ENCODE results near the gene EMSY.

DNA sequence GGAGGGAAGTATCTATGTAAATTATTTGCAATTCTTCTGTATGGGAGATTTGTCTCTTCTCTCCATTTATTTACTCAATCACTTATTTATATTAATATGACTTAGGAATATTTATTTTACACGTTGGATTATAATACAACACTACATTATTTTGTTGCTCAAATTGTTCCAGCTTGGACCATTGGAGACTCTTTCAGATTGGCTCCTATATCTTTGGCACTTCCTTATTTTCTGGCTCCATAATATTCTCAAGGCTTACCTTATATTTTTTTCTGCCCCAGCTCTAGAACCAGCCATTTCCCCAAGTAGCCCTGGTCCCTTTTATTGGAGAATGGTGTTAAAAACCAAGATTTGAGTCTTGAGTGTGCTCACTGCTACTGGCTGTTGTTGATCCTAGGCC, 123.8 kb downstream of the EMSY start:
- TF ChIP-seq, protein P1, sequence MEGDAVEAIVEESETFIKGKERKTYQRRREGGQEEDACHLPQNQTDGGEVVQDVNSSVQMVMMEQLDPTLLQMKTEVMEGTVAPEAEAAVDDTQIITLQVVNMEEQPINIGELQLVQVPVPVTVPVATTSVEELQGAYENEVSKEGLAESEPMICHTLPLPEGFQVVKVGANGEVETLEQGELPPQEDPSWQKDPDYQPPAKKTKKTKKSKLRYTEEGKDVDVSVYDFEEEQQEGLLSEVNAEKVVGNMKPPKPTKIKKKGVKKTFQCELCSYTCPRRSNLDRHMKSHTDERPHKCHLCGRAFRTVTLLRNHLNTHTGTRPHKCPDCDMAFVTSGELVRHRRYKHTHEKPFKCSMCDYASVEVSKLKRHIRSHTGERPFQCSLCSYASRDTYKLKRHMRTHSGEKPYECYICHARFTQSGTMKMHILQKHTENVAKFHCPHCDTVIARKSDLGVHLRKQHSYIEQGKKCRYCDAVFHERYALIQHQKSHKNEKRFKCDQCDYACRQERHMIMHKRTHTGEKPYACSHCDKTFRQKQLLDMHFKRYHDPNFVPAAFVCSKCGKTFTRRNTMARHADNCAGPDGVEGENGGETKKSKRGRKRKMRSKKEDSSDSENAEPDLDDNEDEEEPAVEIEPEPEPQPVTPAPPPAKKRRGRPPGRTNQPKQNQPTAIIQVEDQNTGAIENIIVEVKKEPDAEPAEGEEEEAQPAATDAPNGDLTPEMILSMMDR (IDR thresholded peaks at IDR 0.05), result no peak
- no peak for TF ChIP-seq POLR2A (IDR thresholded peaks at IDR 0.05)
